H1 (cell line): Measurements from ENCODE around the gene SYTL2. TPM values are rescaled to one million over a fixed set of nuclear protein-coding genes. Genes with fewer than 3 reads are reported as not detected.

ENCODE experiments used
- CTCF ChIA-PET: fragments of 300-600 bp; sonication (Branson Sonifier 250); formaldehyde crosslinking; loops from one replicate; lab custom pipeline; 2021; ENCODE audit not compliant: partially characterized antibody; lab: Charles Lee
- POLR2A ChIA-PET: fragments of 300-600 bp; sonication (Branson Sonifier 250); formaldehyde crosslinking; loops from one replicate; lab custom pipeline; 2021; ENCODE audit warnings: inconsistent platforms; ENCODE audit not compliant: partially characterized antibody; lab: Charles Lee
- DNase-seq, 2 experiments: peaks; one replicate each; pipeline versions ENCODE4 v3.0.0 to v3.0.0-alpha.2; 2010 to 2022; ENCODE audit warnings: low spot score in 2 of 2, low read depth in 1 of 2, mixed read lengths in 1 of 2
- FAIRE-seq: peaks from 2 replicates; lab custom pipeline; 2011; peaks lifted over from hg19 to GRCh38; lab: Jason Lieb, UNC
- H2AFZ ChIP-seq: 2 replicates; pipeline ENCODE4 v1.8.1; 2012; ENCODE audit warnings: low read length, inconsistent platforms
- H2AK5ac ChIP-seq: 2 replicates; pipeline ENCODE4 v1.6.1; 2013; ENCODE audit warnings: low read depth, low read length
- H2BK120ac ChIP-seq: replicated peaks from 2 replicates; pipeline ENCODE3; 2013; ENCODE audit warnings: low read depth, low read length, inconsistent platforms
- H2BK12ac ChIP-seq: 2 replicates; pipeline ENCODE4 v1.6.1; 2013; ENCODE audit warnings: low read depth, low read length
- H2BK15ac ChIP-seq: 2 replicates; pipeline ENCODE4 v1.6.1; 2013; ENCODE audit warnings: low read length
- H2BK20ac ChIP-seq: 2 replicates; pipeline ENCODE4 v1.6.1; 2013; ENCODE audit warnings: low read length
- H2BK5ac ChIP-seq: 2 replicates; pipeline ENCODE4 v1.6.1; 2013; ENCODE audit warnings: low read depth, low read length
- H3K14ac ChIP-seq: 2 replicates; pipeline ENCODE4 v1.6.1; 2013; ENCODE audit warnings: inconsistent platforms; ENCODE audit not compliant: insufficient read length
- H3K18ac ChIP-seq: 2 replicates; pipeline ENCODE4 v1.6.1; 2013; ENCODE audit warnings: low read length; ENCODE audit errors: extremely low read depth
- H3K23ac ChIP-seq: 2 replicates; pipeline ENCODE4 v1.6.1; 2013; ENCODE audit warnings: inconsistent platforms; ENCODE audit not compliant: insufficient read length
- H3K23me2 ChIP-seq: 2 replicates; pipeline ENCODE4 v1.6.1; 2013; ENCODE audit warnings: low read depth, low read length
- H3K27ac ChIP-seq: 2 replicates; pipeline ENCODE4 v1.6.1; 2011; ENCODE audit warnings: low read depth, low read length, inconsistent platforms
- H3K27me3 ChIP-seq, 4 experiments: replicated peaks in 1 of 4; 1 replicate in 1 of 4; 2 replicates in 3 of 4; pipeline versions ENCODE4 v1.6.1 to v1.8.1; 2011 to 2013; ENCODE audit warnings: low read length in 3 of 4, mild to moderate bottlenecking in 3 of 4, inconsistent platforms in 2 of 4, mixed read lengths in 2 of 4, moderate library complexity in 1 of 4; ENCODE audit not compliant: control insufficient read depth in 3 of 4, insufficient read depth in 3 of 4; ENCODE audit errors: extremely low read depth in 1 of 4
- H3K36me3 ChIP-seq, 4 experiments: 2 replicates each; pipeline versions ENCODE4 v1.6.1 to v1.8.1; 2011 to 2013; ENCODE audit warnings: mild to moderate bottlenecking in 4 of 4, low read length in 3 of 4, moderate library complexity in 2 of 4, control low read depth in 1 of 4, inconsistent platforms in 1 of 4; ENCODE audit not compliant: insufficient read depth in 4 of 4, control insufficient read depth in 2 of 4
- H3K4ac ChIP-seq: replicated peaks from 2 replicates; pipeline ENCODE3; 2013; ENCODE audit warnings: low read length, low read depth, mixed read lengths, inconsistent platforms; ENCODE audit not compliant: insufficient read length
- H3K4me1 ChIP-seq, 4 experiments: replicated peaks in 1 of 4; 1 replicate in 1 of 4; 2 replicates in 3 of 4; pipeline versions ENCODE4 v1.6.1 to v1.8.1; 2011 to 2013; ENCODE audit warnings: low read length in 3 of 4, inconsistent platforms in 2 of 4, mixed read lengths in 1 of 4; ENCODE audit not compliant: insufficient read depth in 4 of 4, control insufficient read depth in 3 of 4
- H3K4me2 ChIP-seq, 2 experiments: 2 replicates each; pipeline versions ENCODE4 v1.6.1 to v1.8.1; 2011 to 2013; ENCODE audit warnings: low read depth in 2 of 2, low read length in 2 of 2, control low read depth in 1 of 2, inconsistent platforms in 1 of 2, mild to moderate bottlenecking in 1 of 2; ENCODE audit not compliant: insufficient read depth in 1 of 2
- H3K4me3 ChIP-seq, 4 experiments: fragments of 200-600, 300-600 bp in 1 of 4; sonication (generic), shearing (Covaris generic), sonication (Bioruptor Twin) in 1 of 4; 2 replicates each; pipeline versions ENCODE4 v1.5.1 to v1.8.1; 2011 to 2016; ENCODE audit warnings: low read length in 4 of 4, low read depth in 3 of 4, control low read depth in 2 of 4, inconsistent platforms in 2 of 4, mild to moderate bottlenecking in 2 of 4, mixed read lengths in 1 of 4, moderate library complexity in 1 of 4; ENCODE audit not compliant: insufficient read depth in 2 of 4; ENCODE audit errors: extremely low read depth in 1 of 4
- H3K56ac ChIP-seq: replicated peaks from 2 replicates; pipeline ENCODE3; 2013; ENCODE audit warnings: low read depth, mild to moderate bottlenecking, mixed read lengths, low read length, inconsistent platforms; ENCODE audit not compliant: insufficient read length
- H3K79me1 ChIP-seq: 2 replicates; pipeline ENCODE4 v1.6.1; 2013; ENCODE audit warnings: low read depth, low read length, control low read depth
- H3K79me2 ChIP-seq, 2 experiments: 2 replicates each; pipeline versions ENCODE4 v1.6.1 to v1.8.1; 2012 to 2013; ENCODE audit warnings: low read length in 2 of 2, mild to moderate bottlenecking in 2 of 2, inconsistent platforms in 1 of 2; ENCODE audit not compliant: insufficient read depth in 2 of 2, control insufficient read depth in 1 of 2
- H3K9ac ChIP-seq, 4 experiments: replicated peaks in 1 of 4; 1 replicate in 1 of 4; 2 replicates in 3 of 4; pipeline versions ENCODE4 v1.6.1 to v1.8.1; 2011 to 2013; ENCODE audit warnings: low read depth in 3 of 4, low read length in 3 of 4, control low read depth in 2 of 4, mild to moderate bottlenecking in 2 of 4, moderate library complexity in 2 of 4, inconsistent platforms in 1 of 4; ENCODE audit errors: extremely low read depth in 1 of 4
- H3K9me3 ChIP-seq, 2 experiments: 2 replicates each; pipeline versions ENCODE4 v1.6.1 to v1.8.1; 2012 to 2013; ENCODE audit warnings: mild to moderate bottlenecking in 2 of 2, moderate library complexity in 2 of 2, control low read depth in 1 of 2, inconsistent platforms in 1 of 2, low read depth in 1 of 2, low read length in 1 of 2, mixed read lengths in 1 of 2; ENCODE audit not compliant: insufficient read depth in 2 of 2
- H4K20me1 ChIP-seq, 2 experiments: replicated peaks in 1 of 2; 2 replicates each; pipeline versions ENCODE3 to v1.8.1; 2011 to 2013; ENCODE audit warnings: inconsistent platforms in 2 of 2, low read length in 2 of 2, mild to moderate bottlenecking in 1 of 2; ENCODE audit not compliant: insufficient read depth in 2 of 2, control insufficient read depth in 1 of 2
- H4K5ac ChIP-seq: 2 replicates; pipeline ENCODE4 v1.6.1; 2013; ENCODE audit warnings: low read length, low read depth, mixed read lengths, inconsistent platforms; ENCODE audit not compliant: insufficient read length
- H4K8ac ChIP-seq: 2 replicates; pipeline ENCODE4 v1.8.0; 2013; ENCODE audit warnings: mild to moderate bottlenecking, moderate library complexity, low read length, inconsistent platforms; ENCODE audit not compliant: insufficient read depth; ENCODE audit errors: extremely low read depth
- H4K91ac ChIP-seq: replicated peaks from 2 replicates; pipeline ENCODE3; 2013; ENCODE audit warnings: low read length, mixed read lengths, inconsistent platforms; ENCODE audit not compliant: insufficient read length
- ASH2L ChIP-seq: fragments of 200-600, 300-600 bp; sonication (generic); IDR thresholded peaks from one replicate; pipeline ENCODE4 v1.7.1; 2017; ENCODE audit warnings: low read length
- CHD2 ChIP-seq: IDR thresholded peaks from 2 replicates; pipeline ENCODE4 v1.6.1; 2012; ENCODE audit warnings: low read length, improper control_type of control experiment
- EP300 ChIP-seq, 2 experiments: IDR thresholded peaks; 1 replicate in 1 of 2; 2 replicates in 1 of 2; pipeline ENCODE4 v1.6.1; 2011 to 2012; ENCODE audit warnings: low read depth in 2 of 2, low read length in 2 of 2, mild to moderate bottlenecking in 2 of 2, borderline replicate concordance in 1 of 2, inconsistent platforms in 1 of 2, moderate library complexity in 1 of 2
- HDAC2 ChIP-seq, 2 experiments: fragments of 300-600 bp in 1 of 2; sonication (generic) in 1 of 2; IDR thresholded peaks; 2 replicates each; pipeline ENCODE4 v1.6.1; 2011 to 2012; ENCODE audit warnings: low read depth in 2 of 2, low read length in 2 of 2, mild to moderate bottlenecking in 2 of 2, moderate library complexity in 2 of 2, borderline replicate concordance in 1 of 2, inconsistent platforms in 1 of 2
- KDM5A ChIP-seq: fragments of 200-600 bp; IDR thresholded peaks from 2 replicates; pipeline ENCODE4 v1.7.1; 2012; ENCODE audit warnings: mild to moderate bottlenecking, low read length, inconsistent platforms, mixed read lengths
- MAFK ChIP-seq: IDR thresholded peaks from 2 replicates; pipeline ENCODE4 v1.6.1; 2012; ENCODE audit warnings: low read depth, mild to moderate bottlenecking, improper control_type of control experiment, low read length
- NANOG ChIP-seq: IDR thresholded peaks from 2 replicates; pipeline ENCODE4 v1.6.1; 2011; ENCODE audit warnings: low read length, low read depth, mild to moderate bottlenecking, inconsistent platforms; ENCODE audit not compliant: insufficient read depth, poor library complexity, severe bottlenecking
- POLR2A ChIP-seq, 2 experiments: IDR thresholded peaks; 1 replicate in 1 of 2; 2 replicates in 1 of 2; pipeline ENCODE4 v1.6.1; 2011; ENCODE audit warnings: low read depth in 2 of 2, low read length in 2 of 2, mild to moderate bottlenecking in 2 of 2; ENCODE audit errors: control extremely low read depth in 1 of 2
- RAD21 ChIP-seq, 2 experiments: IDR thresholded peaks in 1 of 2; conservative IDR thresholded peaks in 1 of 2; 2 replicates each; pipeline ENCODE4 v1.6.1; 2011; ENCODE audit warnings: low read depth in 2 of 2, low read length in 2 of 2, improper control_type of control experiment in 1 of 2, inconsistent platforms in 1 of 2, mild to moderate bottlenecking in 1 of 2, moderate library complexity in 1 of 2
- RFX5 ChIP-seq: IDR thresholded peaks from 2 replicates; pipeline ENCODE4 v1.6.1; 2011; ENCODE audit warnings: low read depth, low read length, improper control_type of control experiment, borderline replicate concordance
- TAF1 ChIP-seq: IDR thresholded peaks from 2 replicates; pipeline ENCODE4 v1.6.1; 2011; ENCODE audit warnings: mild to moderate bottlenecking, low read depth, low read length
- TAF7 ChIP-seq: optimal IDR thresholded peaks from 2 replicates; pipeline ENCODE3; 2011; ENCODE audit warnings: low read depth, mild to moderate bottlenecking, inconsistent platforms, low read length, moderate library complexity, borderline replicate concordance
- TCF12 ChIP-seq: IDR thresholded peaks from 2 replicates; pipeline ENCODE4 v1.6.1; 2011; ENCODE audit warnings: low read depth, mild to moderate bottlenecking, low read length
- YY1 ChIP-seq: IDR thresholded peaks from 2 replicates; pipeline ENCODE4 v1.6.1; 2011; ENCODE audit warnings: low read depth, mild to moderate bottlenecking, low read length
- WGBS, 2 experiments: shearing (Covaris generic) in 1 of 2; methylation state at CpG; one replicate each; pipeline versions ENCODE4 v1.1.6 to v1.1.7; 2013 to 2015; ENCODE audit warnings: low lambda C conversion rate in 2 of 2, mixed read lengths in 2 of 2, inconsistent platforms in 1 of 2, low coverage in 1 of 2, missing lambda C conversion rate in 1 of 2; ENCODE audit not compliant: insufficient replicate concordance in 2 of 2, insufficient coverage in 1 of 2, insufficient read length in 1 of 2; ENCODE audit errors: extremely low coverage in 1 of 2, missing lambda C conversion rate in 1 of 2; 5-methylcytosine and 5-hydroxymethylcytosine counted together
- polyA plus RNA-seq, 7 experiments: library from polyadenylated mRNA; depleted of rRNA in 3 of 7; stranded (reverse) in 5 of 7; unstranded in 2 of 7; fragments of >200 nt in 5 of 7; fragments of 200-250 nt in 2 of 7; gene quantifications; 1 replicate in 5 of 7; 2 replicates in 1 of 7; 4 replicates in 1 of 7; pipeline versions ENCODE4 v1.2.1 to v1.2.3, GENCODE V29; 2011 to 2013; ENCODE audit warnings: missing spikeins in 2 of 7, mixed read lengths in 2 of 7
- total RNA-seq: library from RNA; stranded (reverse); fragmentation: NEBNext Ultra II Directional; extraction: Animal tissue kit (Norgen Biotek cat#: 25700); gene quantifications from 2 replicates; pipeline ENCODE4 v1.2.1, GENCODE V29; 2021

The SYTL2 gene
- total and polyA plus RNA-seq, 2 of the 8 experiments (the other 6 are each of a cell fraction or from before 2014, with no cell fraction given) = 1.3 to 9.1 TPM

DNA sequence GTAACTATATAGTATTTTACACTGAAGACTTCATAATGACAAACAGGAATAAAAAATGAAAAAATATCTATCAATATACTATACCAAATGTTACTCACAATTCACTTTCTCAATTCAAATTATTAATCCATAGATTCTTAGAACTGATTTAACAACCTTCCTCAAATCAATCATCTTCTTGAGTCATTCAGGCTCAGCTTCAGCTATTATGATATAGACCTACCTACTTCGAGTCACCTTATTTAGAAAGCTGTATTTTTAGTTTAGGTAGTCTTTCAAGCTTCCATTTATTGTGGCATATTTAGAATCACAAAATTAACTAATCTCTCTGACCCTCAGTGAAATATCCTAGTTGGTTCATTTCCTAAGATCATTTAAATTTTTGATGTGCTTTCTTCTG lies 154.2 kb downstream of the SYTL2 start:
- peaks cover 0 to under 1% (median 0%) of the 10 kb centered on the region in 4 experiments; a peak in 1 of 7 replicates for H3K4me1 ChIP-seq
- H2BK12ac ChIP-seq = no peak overlapping the region
- peaks cover 0 to 63% (median 22%) of the 10 kb centered on the region in 4 experiments; a peak in 5 of 8 replicates for H3K36me3 ChIP-seq
- no peak overlapping the region for H3K4me2 ChIP-seq
- no peak overlapping the region for H4K91ac ChIP-seq
- no peak overlapping the region for H2AFZ ChIP-seq
- H3K79me2 ChIP-seq = peaks cover under 1 to 50% of the 10 kb centered on the region in 2 experiments; a peak in 3 of 4 replicates
- no peaks in the 10 kb centered on the region for H3K23me2 ChIP-seq
- POLR2A ChIA-PET = interaction anchor here (1.4 to 9.9 kb wide), 4 partner anchors 8 to 28 kb away, joined by 3 to 105 read pairs (median 6); partner anchors contain the start of genes CREBZF, TMEM126A and TMEM126B
- no peak overlapping the region for H3K27ac ChIP-seq
- WGBS, 2 experiments = 88% methylated on average over 1 of the region's 1 CpG; no CpG with 5 or more reads in 1 of the 2 experiments
- no peak overlapping the region for H3K4me3 ChIP-seq
- no peak overlapping the region for H3K18ac ChIP-seq
- H3K4ac ChIP-seq = no peak overlapping the region
- H2BK5ac ChIP-seq = no peak overlapping the region
- CTCF ChIA-PET = no interaction called here
- H3K23ac ChIP-seq = no peak overlapping the region
- H4K20me1 ChIP-seq = peaks cover 0 to 2% of the 10 kb centered on the region in 2 experiments
- no peak overlapping the region for H3K56ac ChIP-seq
- no peaks in the 10 kb centered on the region for H3K79me1 ChIP-seq
- no peak overlapping the region for H2AK5ac ChIP-seq
- DNase-seq (no peak), FAIRE-seq (no peak)
- H3K9me3 ChIP-seq = no peaks in the 10 kb centered on the region
- no peak overlapping the region for H2BK20ac ChIP-seq
- no peak overlapping the region for H2BK15ac ChIP-seq
- H2BK120ac ChIP-seq = no peak overlapping the region
- H3K9ac ChIP-seq = no peak overlapping the region
- no peak overlapping the region for H4K8ac ChIP-seq
- no peak overlapping the region for H4K5ac ChIP-seq
- H3K27me3 ChIP-seq = peaks cover 0 to 1% (median 0%) of the 10 kb centered on the region in 4 experiments; a peak in 1 of 7 replicates
- no peak overlapping the region for H3K14ac ChIP-seq
- TF ChIP-seq HDAC2 (IDR thresholded peaks at IDR 0.05; ENCODE audit: borderline replicate concordance in 1 of 2, low read depth in 2 of 2, low read length in 2 of 2) (no peak), MAFK (no peak), YY1 (no peak), TAF1 (no peak), POLR2A (IDR thresholded peaks at IDR 0.05; ENCODE audit: control extremely low read depth in 1 of 2, low read depth in 2 of 2, low read length in 2 of 2) (no peak), TCF12 (no peak), ASH2L (no peak), NANOG (no peak), RAD21 (IDR thresholded peaks at IDR 0.05 in 1 of 2, conservative IDR thresholded peaks at IDR 0.05 in 1 of 2; ENCODE audit: low read depth in 2 of 2, low read length in 2 of 2) (no peak), RFX5 (no peak), CHD2 (no peak), EP300 (IDR thresholded peaks at IDR 0.05; ENCODE audit: borderline replicate concordance in 1 of 2, low read depth in 2 of 2, low read length in 2 of 2) (no peak), KDM5A (no peak), TAF7 (no peak)
